ENCODE measurements around the gene SDK1.

The SDK1 gene

DNA sequence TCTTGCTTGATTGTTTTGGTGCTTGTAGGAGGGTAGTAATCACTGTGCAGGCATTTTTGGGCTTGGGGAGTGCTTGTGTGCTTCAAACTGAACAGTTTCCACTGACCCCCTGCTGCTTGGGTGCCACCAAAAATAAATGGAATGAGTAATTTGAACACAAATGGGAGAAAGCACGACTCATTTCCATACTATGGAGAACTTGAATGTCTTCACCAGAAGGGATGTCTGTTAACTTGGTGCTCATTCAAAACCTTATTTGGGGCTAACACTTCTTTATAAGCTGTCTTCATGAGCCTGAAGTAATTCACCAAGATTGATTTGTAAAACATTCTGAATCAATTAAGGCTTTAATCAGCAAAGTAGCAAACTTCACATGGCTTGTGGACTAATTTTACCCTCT, 560.3 kb downstream of the SDK1 start:
- peak overlapping the region; percentile 21 to 42 (median 28) for H3K27ac Mint-ChIP-seq
- peaks cover 18% of the 10 kb centered on the region for H3K9me3 Mint-ChIP-seq
- TF ChIP-seq CTCF (IDR thresholded peaks at IDR 0.05; ENCODE audit: unreplicated experiment in 3 of 3), result no peak
- H3K36me3 Mint-ChIP-seq (ENCODE audit: low read depth), result peaks cover 5% of the 10 kb centered on the region
- peaks cover 18% of the 10 kb centered on the region for H3K4me1 Mint-ChIP-seq
- H3K4me3 Mint-ChIP-seq, result no peak overlapping the region
- H3K27me3 Mint-ChIP-seq (ENCODE audit: low read depth), result no peaks in the 10 kb centered on the region

- H3K36me3 Mint-ChIP-seq (ENCODE audit: low read depth), result peaks cover 5% of the 10 kb centered on the region
- H3K4me3 Mint-ChIP-seq, result no peak overlapping the region
- TF ChIP-seq CTCF (IDR thresholded peaks at IDR 0.05; ENCODE audit: unreplicated experiment in 3 of 3), result no peak
- H3K4me1 Mint-ChIP-seq, result peaks cover 18% of the 10 kb centered on the region
- H3K27ac Mint-ChIP-seq, result peak overlapping the region; percentile 28 to 49 (median 42)
- no peaks in the 10 kb centered on the region for H3K27me3 Mint-ChIP-seq (ENCODE audit: low read depth)
- H3K9me3 Mint-ChIP-seq, result peaks cover 19% of the 10 kb centered on the region
These were observed 560.9 kb downstream of the SDK1 start for GRCh38 chr7:3861941-3862340.

GRCh38 chr7:3862774-3863173, 561.7 kb downstream of the SDK1 start:
- H3K36me3 Mint-ChIP-seq (ENCODE audit: low read depth), result peaks cover 5% of the 10 kb centered on the region
- H3K27me3 Mint-ChIP-seq (ENCODE audit: low read depth), result no peaks in the 10 kb centered on the region
- peaks cover 18% of the 10 kb centered on the region for H3K9me3 Mint-ChIP-seq
- peak overlapping the region in 2 of 3 experiments; percentile 28 to 49 for H3K27ac Mint-ChIP-seq
- TF ChIP-seq CTCF (IDR thresholded peaks at IDR 0.05; ENCODE audit: unreplicated experiment in 3 of 3), result no peak
- peaks cover 18% of the 10 kb centered on the region for H3K4me1 Mint-ChIP-seq
- no peak overlapping the region for H3K4me3 Mint-ChIP-seq

- peaks cover 13% of the 10 kb centered on the region for H3K4me1 Mint-ChIP-seq
- peaks cover 28% of the 10 kb centered on the region for H3K9me3 Mint-ChIP-seq
- H3K36me3 Mint-ChIP-seq (ENCODE audit: low read depth), result peaks cover 5% of the 10 kb centered on the region
- no peaks in the 10 kb centered on the region for H3K27me3 Mint-ChIP-seq (ENCODE audit: low read depth)
- H3K27ac Mint-ChIP-seq, result no peak overlapping the region
- no peak for TF ChIP-seq CTCF (IDR thresholded peaks at IDR 0.05; ENCODE audit: unreplicated experiment in 3 of 3)
- no peak overlapping the region for H3K4me3 Mint-ChIP-seq
These were observed 565.2 kb downstream of the SDK1 start for GRCh38 chr7:3866277-3866676.

DNA sequence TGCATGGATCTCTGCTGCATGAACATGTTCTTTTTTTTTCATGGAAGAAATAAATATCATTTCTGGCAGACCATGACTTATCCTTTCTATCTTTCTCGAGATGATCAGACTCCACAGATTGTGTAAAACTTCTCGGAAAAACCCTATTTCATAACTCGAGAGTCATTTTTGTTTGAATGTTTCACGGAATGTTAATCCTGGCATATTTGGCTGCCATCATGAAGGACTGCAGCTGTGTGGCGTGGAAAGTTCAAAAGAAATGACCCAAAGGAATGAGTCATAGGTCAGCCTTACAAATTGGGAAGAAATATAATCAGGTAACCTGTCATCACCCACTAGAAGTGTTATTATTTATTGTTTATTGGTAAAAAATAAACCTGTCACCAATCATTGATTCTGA, 566.8 kb downstream of the SDK1 start:
- Mint-ChIP-seq H3K27me3 (ENCODE audit: low read depth) (no peaks in the 10 kb centered on the region), H3K27ac (no peak overlapping the region), H3K4me1 (no peaks in the 10 kb centered on the region), H3K4me3 (no peak overlapping the region), H3K36me3 (ENCODE audit: low read depth) (peaks cover 5% of the 10 kb centered on the region), H3K9me3 (peaks cover 36% of the 10 kb centered on the region)
- TF ChIP-seq CTCF (IDR thresholded peaks at IDR 0.05; ENCODE audit: unreplicated experiment in 3 of 3), result no peak

DNA sequence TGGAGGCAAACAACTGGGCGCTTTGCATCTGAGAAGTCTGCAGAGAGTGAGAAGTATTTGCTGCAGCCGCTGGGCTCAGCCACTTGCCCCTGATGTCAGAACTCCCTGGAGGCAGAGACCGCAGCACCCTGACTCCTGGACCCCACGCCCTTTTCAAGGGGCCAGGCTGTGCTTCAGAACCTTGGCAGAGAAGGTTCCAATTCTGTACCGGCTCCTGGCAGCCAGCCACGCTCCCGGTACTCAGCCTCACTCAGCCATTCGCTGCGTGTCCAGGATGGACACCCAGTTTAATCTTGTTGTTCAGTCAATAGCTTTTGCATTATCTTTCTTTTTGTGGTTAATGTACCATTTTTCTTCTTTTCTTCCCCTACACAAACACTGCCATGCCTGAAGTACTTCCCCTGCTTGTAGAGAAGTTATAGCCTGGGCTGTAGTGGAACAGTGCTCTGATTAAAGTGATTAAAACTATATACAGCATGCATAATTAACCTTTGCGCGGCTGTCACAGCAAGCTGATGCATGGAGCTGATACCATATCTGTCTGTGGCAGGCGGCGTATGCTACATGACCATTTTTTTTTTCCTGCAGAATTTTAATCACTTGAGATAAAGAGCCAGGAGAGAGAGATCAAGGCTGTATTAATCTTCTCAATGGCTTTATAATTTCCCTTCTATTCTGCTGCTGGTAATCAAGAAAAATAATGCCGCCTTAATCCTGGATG, 578.5 kb downstream of the SDK1 start:
- H3K27ac Mint-ChIP-seq, result no peak overlapping the region

More for the DNA sequence above, 578.5 kb downstream of the SDK1 start:
- Mint-ChIP-seq H3K9me3 (peaks cover 7% of the 10 kb centered on the region), H3K4me3 (no peak overlapping the region), H3K36me3 (ENCODE audit: low read depth) (peaks cover 2% of the 10 kb centered on the region), H3K27me3 (ENCODE audit: low read depth) (peaks cover 4% of the 10 kb centered on the region), H3K4me1 (peaks cover 13% of the 10 kb centered on the region)
- no peak for TF ChIP-seq CTCF (IDR thresholded peaks at IDR 0.05; ENCODE audit: unreplicated experiment in 3 of 3)

All from nephron (organoid).